HCT116 (cell line): ENCODE results near the gene INO80. TPM values are rescaled to one million over a fixed set of nuclear protein-coding genes. Genes with fewer than 3 reads are reported as not detected.

ENCODE experiments used
- ATAC-seq: fragments of 200-7000 bp; cut with Tn5 transposase; 2 replicates; pipeline ENCODE4 v1.9.1; 2020; ENCODE audit warnings: mild to moderate bottlenecking, moderate library complexity
- BruUV-seq: library from RNA; stranded (reverse); fragments of 400-500 nt; replicated peaks from 2 replicates; lab custom pipeline; 2021; lab: Mats Ljungman, UMichigan
- CTCF ChIA-PET: fragments of 300-600 bp; sonication (Branson Sonifier 250); formaldehyde crosslinking; loops from one replicate; lab custom pipeline; 2021; ENCODE audit warnings: antibody characterized with exemption; lab: Charles Lee
- POLR2A ChIA-PET: fragments of 300-600, 350-600 bp; sonication (Branson Sonifier 250); formaldehyde crosslinking; loops from one replicate; lab custom pipeline; 2021; ENCODE audit warnings: antibody characterized with exemption; lab: Charles Lee
- RAD21 ChIA-PET, 2 experiments: fragments of 300-600 bp; sonication (Branson Sonifier 250); formaldehyde crosslinking; loops; one replicate each; lab custom pipeline; 2023; ENCODE audit warnings: low total read pairs in 2 of 2; ENCODE audit not compliant: uncharacterized antibody in 2 of 2, unreplicated experiment in 2 of 2, low non-redundant PET in 1 of 2; lab: Charles Lee
- DNase-seq: peaks from one replicate; pipeline ENCODE4 v3.0.0-alpha.2; 2010; ENCODE audit warnings: low read depth, low spot score
- H2AFZ ChIP-seq: fragments of 200-600 bp; shearing (Covaris generic), sonication (generic); 2 replicates; pipeline ENCODE4 v1.6.1; 2017; ENCODE audit warnings: low read depth, mixed run types, mixed read lengths, antibody characterized with exemption, low read length; ENCODE audit not compliant: poor library complexity, severe bottlenecking
- H3K27ac ChIP-seq: 2 replicates; pipeline ENCODE4 v1.5.1; 2012; ENCODE audit warnings: low read depth, low read length
- H3K27me3 ChIP-seq: fragments of 200-600 bp; sonication (generic); 2 replicates; pipeline ENCODE4 v1.6.1; 2016; ENCODE audit warnings: mixed run types, low read length, mixed read lengths; ENCODE audit not compliant: insufficient read depth
- H3K36me3 ChIP-seq, 2 experiments: fragments of 200-500 bp in 1 of 2; fragments of 200-600 bp in 1 of 2; sonication (Bioruptor generic) in 1 of 2; sonication (generic) in 1 of 2; 2 replicates each; pipeline versions ENCODE4 v1.5.1 to v1.6.1; 2014 to 2016; ENCODE audit warnings: low read length in 2 of 2, inconsistent platforms in 1 of 2, mixed read lengths in 1 of 2, mixed run types in 1 of 2; ENCODE audit not compliant: insufficient read depth in 2 of 2, control insufficient read depth in 1 of 2
- H3K4me1 ChIP-seq, 2 experiments: fragments of 200-600 bp in 1 of 2; sonication (generic) in 1 of 2; 2 replicates each; pipeline versions ENCODE4 v1.5.1 to v1.6.1; 2012 to 2017; ENCODE audit warnings: low read length in 2 of 2, inconsistent platforms in 1 of 2, mild to moderate bottlenecking in 1 of 2, mixed read lengths in 1 of 2, mixed run types in 1 of 2, moderate library complexity in 1 of 2; ENCODE audit not compliant: insufficient read depth in 2 of 2, control insufficient read depth in 1 of 2
- H3K4me2 ChIP-seq: fragments of 200-600 bp; sonication (generic); 2 replicates; pipeline ENCODE4 v1.6.1; 2017; ENCODE audit warnings: mixed run types, low read length, mixed read lengths
- H3K4me3 ChIP-seq, 2 experiments: fragments of 200-600 bp in 1 of 2; sonication (generic) in 1 of 2; replicated peaks in 1 of 2; 2 replicates each; pipeline ENCODE4 v1.5.1; 2011 to 2016; ENCODE audit warnings: low read length in 2 of 2, control low read depth in 1 of 2, low read depth in 1 of 2, mild to moderate bottlenecking in 1 of 2, mixed read lengths in 1 of 2, mixed run types in 1 of 2
- H3K79me2 ChIP-seq: fragments of 200-600 bp; sonication (generic); 2 replicates; pipeline ENCODE4 v1.6.1; 2017; ENCODE audit warnings: mild to moderate bottlenecking, mixed run types, low read length, moderate library complexity, mixed read lengths; ENCODE audit not compliant: insufficient read depth
- H3K9ac ChIP-seq: fragments of 200-600 bp; sonication (generic); 2 replicates; pipeline ENCODE4 v1.6.1; 2016; ENCODE audit warnings: low read length, mixed read lengths
- H3K9me2 ChIP-seq: fragments of 200-600 bp; sonication (generic), shearing (Covaris generic); 2 replicates; pipeline ENCODE4 v1.6.1; 2017; ENCODE audit warnings: mixed run types, mild to moderate bottlenecking, moderate library complexity; ENCODE audit not compliant: insufficient read depth
- H3K9me3 ChIP-seq, 2 experiments: fragments of 200-500 bp in 1 of 2; fragments of 200-600 bp in 1 of 2; sonication (Bioruptor generic) in 1 of 2; sonication (generic) in 1 of 2; 2 replicates each; pipeline ENCODE4 v1.6.1; 2014 to 2017; ENCODE audit warnings: low read length in 2 of 2, mixed read lengths in 2 of 2, inconsistent platforms in 1 of 2, low read depth in 1 of 2, mild to moderate bottlenecking in 1 of 2, mixed run types in 1 of 2, moderate library complexity in 1 of 2; ENCODE audit not compliant: control insufficient read depth in 1 of 2, insufficient read depth in 1 of 2
- H4K20me1 ChIP-seq: fragments of 200-600 bp; sonication (generic), shearing (Covaris generic); 2 replicates; pipeline ENCODE4 v1.6.1; 2017; ENCODE audit warnings: mixed run types, mild to moderate bottlenecking, moderate library complexity; ENCODE audit not compliant: insufficient read depth
- CBX3 ChIP-seq: IDR thresholded peaks from 2 replicates; pipeline ENCODE4 v1.6.1; 2012; ENCODE audit warnings: low read depth
- CEBPB ChIP-seq: IDR thresholded peaks from 2 replicates; pipeline ENCODE4 v1.6.1; 2012; ENCODE audit warnings: low read depth
- EGR1 ChIP-seq: IDR thresholded peaks from 2 replicates; pipeline ENCODE4 v1.6.1; 2012; ENCODE audit warnings: low read depth
- EZH2 ChIP-seq: fragments of 200-600 bp; sonication (generic); IDR thresholded peaks from 2 replicates; pipeline ENCODE4 v1.6.1; 2017; ENCODE audit warnings: antibody characterized with exemption, mixed run types
- EZH2phosphoT487 ChIP-seq: fragments of 200-600 bp; IDR thresholded peaks from 2 replicates; pipeline ENCODE4 v1.6.1; 2018; ENCODE audit warnings: antibody characterized with exemption, borderline replicate concordance
- FOSL1 ChIP-seq: IDR thresholded peaks from 2 replicates; pipeline ENCODE4 v1.6.1; 2012; ENCODE audit warnings: low read depth
- JUND ChIP-seq: IDR thresholded peaks from 2 replicates; pipeline ENCODE4 v1.6.1; 2012
- POLR2AphosphoS5 ChIP-seq: IDR thresholded peaks from 2 replicates; pipeline ENCODE4 v1.6.1; 2011; ENCODE audit warnings: mild to moderate bottlenecking, low read depth, low read length, moderate library complexity
- RAD21 ChIP-seq: IDR thresholded peaks from 2 replicates; pipeline ENCODE4 v1.6.1; 2012; ENCODE audit warnings: low read depth, mild to moderate bottlenecking
- SIN3A ChIP-seq: IDR thresholded peaks from 2 replicates; pipeline ENCODE4 v1.6.1; 2012; ENCODE audit warnings: low read depth
- SP1 ChIP-seq: IDR thresholded peaks from 2 replicates; pipeline ENCODE4 v1.6.1; 2012; ENCODE audit warnings: low read depth
- SRF ChIP-seq: IDR thresholded peaks from 2 replicates; pipeline ENCODE4 v1.6.1; 2012; ENCODE audit warnings: low read depth
- YY1 ChIP-seq: IDR thresholded peaks from 2 replicates; pipeline ENCODE4 v1.6.1; 2011; ENCODE audit warnings: low read length, low read depth, moderate library complexity, mild to moderate bottlenecking; ENCODE audit not compliant: insufficient replicate concordance; ENCODE audit errors: extremely low read depth
- ZFX ChIP-seq: fragments of 450-650 bp; IDR thresholded peaks from 2 replicates; pipeline ENCODE4 v1.6.1; 2017
- ZNF274 ChIP-seq: fragments of 200-500 bp; sonication (Bioruptor generic); IDR thresholded peaks from 2 replicates; pipeline ENCODE4 v1.6.1; 2014; ENCODE audit warnings: mild to moderate bottlenecking, low read depth, low read length, inconsistent platforms
- intact Hi-C: fragments of 100-400 bp; cut with micrococcal nuclease; formaldehyde crosslinking; loops from 2 replicates; pipeline ENCODE4 v1.10.0; 2022
- total RNA-seq: library from RNA; stranded (reverse); gene quantifications from one replicate; pipeline ENCODE4 v1.2.1, GENCODE V29; 2021; ENCODE audit not compliant: unreplicated experiment
- TF ChIP-seq, protein P1 (sequence below): IDR thresholded peaks from 2 replicates; pipeline ENCODE4 v1.6.1; 2011; ENCODE audit warnings: mild to moderate bottlenecking, low read length, moderate library complexity; ENCODE audit not compliant: insufficient replicate concordance; ENCODE audit errors: extremely low read depth
- TF ChIP-seq, protein P2 (sequence below): IDR thresholded peaks from 2 replicates; pipeline ENCODE4 v1.6.1; 2012; ENCODE audit warnings: low read depth
- TF ChIP-seq, protein P3 (sequence below), 3 experiments: fragments of 200-600 bp in 1 of 3; sonication (generic) in 1 of 3; IDR thresholded peaks in 2 of 3; conservative IDR thresholded peaks in 1 of 3; 2 replicates each; pipeline ENCODE4 v1.5.1; 2012 to 2017; ENCODE audit warnings: low read depth in 2 of 3, low read length in 2 of 3, antibody characterized with exemption in 1 of 3, borderline replicate concordance in 1 of 3, control low read depth in 1 of 3, mild to moderate bottlenecking in 1 of 3, mixed read lengths in 1 of 3, mixed run types in 1 of 3, moderate library complexity in 1 of 3; ENCODE audit not compliant: insufficient read depth in 1 of 3
- TF ChIP-seq, protein P4 (sequence below): IDR thresholded peaks from 2 replicates; pipeline ENCODE4 v1.6.1; 2012
- TF ChIP-seq, protein P5 (sequence below): IDR thresholded peaks from 2 replicates; pipeline ENCODE4 v1.6.1; 2012

The INO80 gene
- total RNA-seq, 1 experiment from 2014 or later, result 28.2 TPM

DNA sequence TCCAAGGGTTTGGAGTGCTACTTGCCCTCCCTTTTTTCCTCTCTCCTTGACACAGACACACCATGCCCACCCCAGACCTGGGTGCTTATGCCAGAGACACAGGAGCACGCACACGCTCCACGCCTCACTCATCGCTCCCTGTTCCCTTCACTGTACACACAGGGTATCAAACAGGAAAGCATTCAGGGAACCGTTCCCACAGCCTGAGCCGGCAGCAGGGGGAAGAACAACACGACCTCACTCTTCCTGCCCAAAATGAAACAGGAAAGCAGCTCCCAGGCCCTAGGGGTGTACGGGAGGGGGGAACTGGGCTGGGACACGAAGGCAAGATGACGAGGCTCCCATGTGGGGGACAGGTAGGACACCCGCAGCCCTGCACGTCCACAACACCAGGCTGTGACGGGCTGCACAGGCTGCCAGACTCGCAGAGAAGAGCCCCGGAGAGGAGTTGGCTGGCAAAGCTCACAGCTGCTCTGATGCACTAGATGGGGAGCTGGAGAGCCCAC, 175.7 kb downstream of the INO80 start:
- RAD21 ChIA-PET, result no interaction called here

More for the DNA sequence above, 175.7 kb downstream of the INO80 start:
- BruUV-seq, result no TSS peak
- Histone ChIP-seq H3K9me3 (no peaks in the 10 kb centered on the region), H3K9ac (no peak overlapping the region), H3K4me1 (peaks cover 17 to 18% of the 10 kb centered on the region in 2 experiments; a peak in 3 of 4 replicates), H3K36me3 (no peaks in the 10 kb centered on the region), H3K27me3 (no peaks in the 10 kb centered on the region), H3K79me2 (no peaks in the 10 kb centered on the region), H3K4me3 (no peak overlapping the region), H4K20me1 (no peaks in the 10 kb centered on the region), H2AFZ (no peak overlapping the region), H3K27ac (no peak overlapping the region), H3K9me2 (no peaks in the 10 kb centered on the region), H3K4me2 (0 out of 2 replicates have a peak overlapping the region, but pooled peaks have one; percentile 97)
- intact Hi-C loops, result no loop called here
- ATAC-seq, result no peak
- DNase-seq, result no peak
- ChIA-PET CTCF (interaction anchor here (1.2 to 2.3 kb wide), 6 partner anchors 9 to 34 kb away, joined by 4 to 36 read pairs (median 8); partner anchors contain the start of gene DLL4), POLR2A (interaction anchor here (3.5 to 5.7 kb wide), 2 partner anchors 11 to 12 kb away, joined by 39 read pairs; partner anchors contain the start of genes CHAC1 and DLL4)
- TF ChIP-seq RAD21 (no peak), CEBPB (no peak), SRF (no peak), SP1 (no peak), ZFX (no peak), EZH2phosphoT487 (no peak), FOSL1 (no peak), EGR1 (no peak), CBX3 (no peak), YY1 (no peak), JUND (no peak), ZNF274 (no peak), POLR2AphosphoS5 (no peak), SIN3A (no peak), EZH2 (no peak)
- TF ChIP-seq, protein P1, sequence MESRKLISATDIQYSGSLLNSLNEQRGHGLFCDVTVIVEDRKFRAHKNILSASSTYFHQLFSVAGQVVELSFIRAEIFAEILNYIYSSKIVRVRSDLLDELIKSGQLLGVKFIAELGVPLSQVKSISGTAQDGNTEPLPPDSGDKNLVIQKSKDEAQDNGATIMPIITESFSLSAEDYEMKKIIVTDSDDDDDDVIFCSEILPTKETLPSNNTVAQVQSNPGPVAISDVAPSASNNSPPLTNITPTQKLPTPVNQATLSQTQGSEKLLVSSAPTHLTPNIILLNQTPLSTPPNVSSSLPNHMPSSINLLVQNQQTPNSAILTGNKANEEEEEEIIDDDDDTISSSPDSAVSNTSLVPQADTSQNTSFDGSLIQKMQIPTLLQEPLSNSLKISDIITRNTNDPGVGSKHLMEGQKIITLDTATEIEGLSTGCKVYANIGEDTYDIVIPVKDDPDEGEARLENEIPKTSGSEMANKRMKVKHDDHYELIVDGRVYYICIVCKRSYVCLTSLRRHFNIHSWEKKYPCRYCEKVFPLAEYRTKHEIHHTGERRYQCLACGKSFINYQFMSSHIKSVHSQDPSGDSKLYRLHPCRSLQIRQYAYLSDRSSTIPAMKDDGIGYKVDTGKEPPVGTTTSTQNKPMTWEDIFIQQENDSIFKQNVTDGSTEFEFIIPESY, result no peak
- TF ChIP-seq, protein P2, sequence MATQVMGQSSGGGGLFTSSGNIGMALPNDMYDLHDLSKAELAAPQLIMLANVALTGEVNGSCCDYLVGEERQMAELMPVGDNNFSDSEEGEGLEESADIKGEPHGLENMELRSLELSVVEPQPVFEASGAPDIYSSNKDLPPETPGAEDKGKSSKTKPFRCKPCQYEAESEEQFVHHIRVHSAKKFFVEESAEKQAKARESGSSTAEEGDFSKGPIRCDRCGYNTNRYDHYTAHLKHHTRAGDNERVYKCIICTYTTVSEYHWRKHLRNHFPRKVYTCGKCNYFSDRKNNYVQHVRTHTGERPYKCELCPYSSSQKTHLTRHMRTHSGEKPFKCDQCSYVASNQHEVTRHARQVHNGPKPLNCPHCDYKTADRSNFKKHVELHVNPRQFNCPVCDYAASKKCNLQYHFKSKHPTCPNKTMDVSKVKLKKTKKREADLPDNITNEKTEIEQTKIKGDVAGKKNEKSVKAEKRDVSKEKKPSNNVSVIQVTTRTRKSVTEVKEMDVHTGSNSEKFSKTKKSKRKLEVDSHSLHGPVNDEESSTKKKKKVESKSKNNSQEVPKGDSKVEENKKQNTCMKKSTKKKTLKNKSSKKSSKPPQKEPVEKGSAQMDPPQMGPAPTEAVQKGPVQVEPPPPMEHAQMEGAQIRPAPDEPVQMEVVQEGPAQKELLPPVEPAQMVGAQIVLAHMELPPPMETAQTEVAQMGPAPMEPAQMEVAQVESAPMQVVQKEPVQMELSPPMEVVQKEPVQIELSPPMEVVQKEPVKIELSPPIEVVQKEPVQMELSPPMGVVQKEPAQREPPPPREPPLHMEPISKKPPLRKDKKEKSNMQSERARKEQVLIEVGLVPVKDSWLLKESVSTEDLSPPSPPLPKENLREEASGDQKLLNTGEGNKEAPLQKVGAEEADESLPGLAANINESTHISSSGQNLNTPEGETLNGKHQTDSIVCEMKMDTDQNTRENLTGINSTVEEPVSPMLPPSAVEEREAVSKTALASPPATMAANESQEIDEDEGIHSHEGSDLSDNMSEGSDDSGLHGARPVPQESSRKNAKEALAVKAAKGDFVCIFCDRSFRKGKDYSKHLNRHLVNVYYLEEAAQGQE, result no peak
- TF ChIP-seq, protein P3, sequence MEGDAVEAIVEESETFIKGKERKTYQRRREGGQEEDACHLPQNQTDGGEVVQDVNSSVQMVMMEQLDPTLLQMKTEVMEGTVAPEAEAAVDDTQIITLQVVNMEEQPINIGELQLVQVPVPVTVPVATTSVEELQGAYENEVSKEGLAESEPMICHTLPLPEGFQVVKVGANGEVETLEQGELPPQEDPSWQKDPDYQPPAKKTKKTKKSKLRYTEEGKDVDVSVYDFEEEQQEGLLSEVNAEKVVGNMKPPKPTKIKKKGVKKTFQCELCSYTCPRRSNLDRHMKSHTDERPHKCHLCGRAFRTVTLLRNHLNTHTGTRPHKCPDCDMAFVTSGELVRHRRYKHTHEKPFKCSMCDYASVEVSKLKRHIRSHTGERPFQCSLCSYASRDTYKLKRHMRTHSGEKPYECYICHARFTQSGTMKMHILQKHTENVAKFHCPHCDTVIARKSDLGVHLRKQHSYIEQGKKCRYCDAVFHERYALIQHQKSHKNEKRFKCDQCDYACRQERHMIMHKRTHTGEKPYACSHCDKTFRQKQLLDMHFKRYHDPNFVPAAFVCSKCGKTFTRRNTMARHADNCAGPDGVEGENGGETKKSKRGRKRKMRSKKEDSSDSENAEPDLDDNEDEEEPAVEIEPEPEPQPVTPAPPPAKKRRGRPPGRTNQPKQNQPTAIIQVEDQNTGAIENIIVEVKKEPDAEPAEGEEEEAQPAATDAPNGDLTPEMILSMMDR (IDR thresholded peaks at IDR 0.05 in 2 of 3, conservative IDR thresholded peaks at IDR 0.05 in 1 of 3; ENCODE audit: borderline replicate concordance in 1 of 3, insufficient read depth in 1 of 3, low read depth in 2 of 3, low read length in 2 of 3), result no peak
- TF ChIP-seq, protein P4, sequence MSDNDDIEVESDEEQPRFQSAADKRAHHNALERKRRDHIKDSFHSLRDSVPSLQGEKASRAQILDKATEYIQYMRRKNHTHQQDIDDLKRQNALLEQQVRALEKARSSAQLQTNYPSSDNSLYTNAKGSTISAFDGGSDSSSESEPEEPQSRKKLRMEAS, result no peak
- TF ChIP-seq, protein P5, sequence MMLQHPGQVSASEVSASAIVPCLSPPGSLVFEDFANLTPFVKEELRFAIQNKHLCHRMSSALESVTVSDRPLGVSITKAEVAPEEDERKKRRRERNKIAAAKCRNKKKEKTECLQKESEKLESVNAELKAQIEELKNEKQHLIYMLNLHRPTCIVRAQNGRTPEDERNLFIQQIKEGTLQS, result no peak
